Karpas-422 (cell line): Measurements from ENCODE around the gene DHH. TPM values are rescaled to one million over a fixed set of nuclear protein-coding genes. Genes with fewer than 3 reads are reported as not detected.
A peak's percentile ranks its signal among the peaks of the same experiment; 100 is the strongest.
"Not testable (repeated sequence)": the region's sequence is repeated elsewhere in the genome, so short reads cannot be mapped to it uniquely, and the experiment has no call there.

Experiments used
- DNase-seq: peaks from one replicate; pipeline ENCODE4 v3.0.0-alpha.2; 2015
- H2AFZ ChIP-seq: fragments of 200-600 bp; sonication (generic); 2 replicates; pipeline ENCODE4 v1.6.1; 2014; ENCODE audit warnings: antibody characterized with exemption, low read length, mixed read lengths
- H3K27ac ChIP-seq: fragments of 200-600 bp; sonication (generic); 2 replicates; pipeline ENCODE4 v1.5.1; 2014; ENCODE audit warnings: mild to moderate bottlenecking, low read length, moderate library complexity
- H3K27me3 ChIP-seq: fragments of 200-600 bp; sonication (generic); 2 replicates; pipeline ENCODE4 v1.6.1; 2014; ENCODE audit warnings: low read length, mixed read lengths
- H3K36me3 ChIP-seq: fragments of 200-600 bp; sonication (generic); 2 replicates; pipeline ENCODE4 v1.6.1; 2014; ENCODE audit warnings: low read length, mixed read lengths; ENCODE audit not compliant: insufficient read depth
- H3K4me1 ChIP-seq: fragments of 200-600 bp; sonication (generic); 2 replicates; pipeline ENCODE4 v1.6.1; 2014; ENCODE audit warnings: mild to moderate bottlenecking, low read length, mixed read lengths
- H3K4me2 ChIP-seq: fragments of 200-600 bp; sonication (generic); 2 replicates; pipeline ENCODE4 v1.6.1; 2014; ENCODE audit warnings: low read length, low read depth, mild to moderate bottlenecking; ENCODE audit not compliant: poor library complexity, severe bottlenecking
- H3K4me3 ChIP-seq: fragments of 200-600 bp; sonication (generic); 2 replicates; pipeline ENCODE4 v1.5.1; 2014; ENCODE audit warnings: mild to moderate bottlenecking, antibody characterized with exemption, low read length, mixed read lengths
- H3K79me2 ChIP-seq: fragments of 200-600 bp; sonication (generic); 2 replicates; pipeline ENCODE4 v1.6.1; 2014; ENCODE audit warnings: mild to moderate bottlenecking, low read length, mixed read lengths
- H3K9ac ChIP-seq: fragments of 200-600 bp; sonication (generic); 2 replicates; pipeline ENCODE4 v1.6.0; 2014; ENCODE audit warnings: low read length
- H3K9me2 ChIP-seq: fragments of 200-600 bp; sonication (generic), shearing (Covaris generic); replicated peaks from 2 replicates; pipeline ENCODE4 v1.6.0; 2014; ENCODE audit warnings: mild to moderate bottlenecking, low read length, moderate library complexity; ENCODE audit not compliant: insufficient read depth
- H3K9me3 ChIP-seq: fragments of 300-700, 200-600 bp; sonication (generic); 2 replicates; pipeline ENCODE4 v1.6.1; 2014; ENCODE audit warnings: low read length, mixed read lengths
- H4K20me1 ChIP-seq: fragments of 200-600 bp; sonication (generic); 2 replicates; pipeline ENCODE4 v1.6.1; 2014; ENCODE audit warnings: mild to moderate bottlenecking, antibody characterized with exemption, low read length, low read depth; ENCODE audit not compliant: insufficient read depth
- total RNA-seq: library from RNA; depleted of rRNA; stranded (reverse); fragments of >200 nt; shearing (Covaris generic); gene quantifications from 2 replicates; pipeline ENCODE4 v1.2.3, GENCODE V29; 2014; ENCODE audit warnings: low replicate concordance; rRNA removed

Gene DHH
- 0.26 and 0.36 TPM in 2 replicates for total RNA-seq

- Histone ChIP-seq H3K79me2 (no peaks in the 10 kb centered on the region), H4K20me1 (no peaks in the 10 kb centered on the region), H3K9ac (peak within 1 kb of the TSS; percentile 29; the same call in 1 of the 2 replicates), H3K9me3 (no peaks in the 10 kb centered on the region), H3K27ac (no peak within 1 kb of the TSS), H3K36me3 (no peaks in the 10 kb centered on the region), H2AFZ (no peak within 1 kb of the TSS), H3K4me2 (peak within 1 kb of the TSS; percentile 49), H3K4me1 (peaks cover 17% of the 10 kb centered on the region), H3K9me2 (no peaks in the 10 kb centered on the region), H3K4me3 (peak within 1 kb of the TSS; percentile 49; the same call in 1 of the 2 replicates), H3K27me3 (no peaks in the 10 kb centered on the region)
- no peak for DNase-seq
Observed at GRCh38 chr12:49094160-49094974, at the start of gene DHH. DHH (minus strand) TSS chr12:49094801; CDS start chr12:49094512, 289 bp downstream.

- Histone ChIP-seq H3K4me2 (no peak overlapping the region), H3K9ac (no peak overlapping the region), H3K4me1 (no peaks in the 10 kb centered on the region), H3K27me3 (no peaks in the 10 kb centered on the region), H3K4me3 (no peak overlapping the region), H3K36me3 (no peaks in the 10 kb centered on the region), H3K9me2 (no peaks in the 10 kb centered on the region), H2AFZ (no peak overlapping the region), H3K27ac (no peak overlapping the region), H3K9me3 (no peaks in the 10 kb centered on the region), H4K20me1 (no peaks in the 10 kb centered on the region), H3K79me2 (no peaks in the 10 kb centered on the region)
- no peak for DNase-seq
Observed at GRCh38 chr12:49144384-49144783, 49.8 kb upstream of the DHH start.

- no peaks in the 10 kb centered on the region for H3K9me3 ChIP-seq
- DNase-seq, result no peak
- peaks cover under 1% of the 10 kb centered on the region for H3K79me2 ChIP-seq
- no peak overlapping the region for H3K9ac ChIP-seq
- no peaks in the 10 kb centered on the region for H3K9me2 ChIP-seq
- H3K36me3 ChIP-seq, result no peaks in the 10 kb centered on the region
- no peak overlapping the region for H2AFZ ChIP-seq
- no peaks in the 10 kb centered on the region for H3K27me3 ChIP-seq
- H3K4me1 ChIP-seq, result peaks cover under 1% of the 10 kb centered on the region
- no peak overlapping the region for H3K4me3 ChIP-seq
- no peak overlapping the region for H3K27ac ChIP-seq
- H3K4me2 ChIP-seq, result no peak overlapping the region
- no peaks in the 10 kb centered on the region for H4K20me1 ChIP-seq
Observed at GRCh38 chr12:49138999-49139398, 44.4 kb upstream of the DHH start.

DNA sequence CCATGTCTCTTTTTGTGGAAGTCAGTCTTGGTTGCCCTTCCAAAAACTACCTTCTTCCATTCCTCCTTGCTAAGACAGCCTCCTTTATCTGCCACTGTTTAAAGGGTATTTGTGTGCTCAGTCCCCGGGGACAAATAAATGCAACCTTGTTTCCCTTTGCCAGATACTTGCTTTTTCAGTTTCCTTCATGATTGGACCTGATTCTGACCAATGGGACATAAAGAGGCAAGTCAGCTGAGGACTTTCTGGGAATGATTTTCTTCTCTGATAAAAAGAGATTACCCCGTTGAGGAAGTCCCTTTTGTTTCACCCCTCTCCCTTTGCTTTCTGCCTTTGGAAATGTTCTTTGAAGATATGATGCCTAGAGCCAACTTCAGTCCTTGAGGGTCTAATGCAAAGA, 44.0 kb upstream of the DHH start:
- H3K27ac ChIP-seq, result no peak overlapping the region
- H3K9me3 ChIP-seq, result no peaks in the 10 kb centered on the region
- peaks cover 5% of the 10 kb centered on the region for H3K79me2 ChIP-seq
- no peak overlapping the region for H2AFZ ChIP-seq
- no peaks in the 10 kb centered on the region for H3K36me3 ChIP-seq
- no peaks in the 10 kb centered on the region for H4K20me1 ChIP-seq
- no peaks in the 10 kb centered on the region for H3K9me2 ChIP-seq
- no peaks in the 10 kb centered on the region for H3K27me3 ChIP-seq
- peaks cover 4% of the 10 kb centered on the region for H3K4me1 ChIP-seq
- H3K4me2 ChIP-seq, result no peak overlapping the region
- no peak overlapping the region for H3K4me3 ChIP-seq
- no peak for DNase-seq
- no peak overlapping the region for H3K9ac ChIP-seq

DNA sequence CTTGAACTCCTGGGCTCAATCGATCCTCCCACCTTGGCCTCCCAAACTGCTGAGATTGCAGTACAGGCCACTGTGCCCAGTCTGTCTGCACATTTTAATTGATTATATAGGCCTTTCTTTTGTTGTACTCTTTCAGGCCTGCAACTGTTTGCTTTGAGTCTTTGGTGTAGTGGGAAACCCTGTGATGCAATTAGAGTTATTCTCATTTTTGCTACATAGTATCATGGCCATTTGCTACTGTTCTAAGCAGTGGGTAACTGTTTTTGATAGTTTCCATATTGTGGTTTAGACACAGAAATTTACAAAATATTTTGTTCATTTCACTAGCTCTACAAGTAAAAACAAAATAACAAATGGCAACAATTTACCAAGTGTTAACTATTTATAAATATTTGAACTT, 42.9 kb upstream of the DHH start:
- Histone ChIP-seq H3K79me2 (peaks cover 13% of the 10 kb centered on the region), H3K27ac (no peak overlapping the region), H2AFZ (no peak overlapping the region), H4K20me1 (no peaks in the 10 kb centered on the region), H3K27me3 (no peaks in the 10 kb centered on the region), H3K9me2 (no peaks in the 10 kb centered on the region), H3K36me3 (no peaks in the 10 kb centered on the region), H3K4me2 (no peak overlapping the region), H3K4me1 (peaks cover 15% of the 10 kb centered on the region), H3K9me3 (no peaks in the 10 kb centered on the region), H3K9ac (no peak overlapping the region), H3K4me3 (no peak overlapping the region)
- no peak for DNase-seq

- not testable (repeated sequence) for H3K36me3 ChIP-seq, H2AFZ ChIP-seq, H3K9me3 ChIP-seq, H3K4me3 ChIP-seq, H3K27me3 ChIP-seq, H3K27ac ChIP-seq, DNase-seq, H4K20me1 ChIP-seq, H3K9me2 ChIP-seq, H3K9ac ChIP-seq, H3K4me2 ChIP-seq
- Histone ChIP-seq H3K79me2 (peaks cover 13% of the 10 kb centered on the region), H3K4me1 (peaks cover 20% of the 10 kb centered on the region)
Observed at GRCh38 chr12:49136997-49137396, 42.4 kb upstream of the DHH start.

GRCh38 chr12:49133590-49133989, 39.0 kb upstream of the DHH start:
- H3K9me3 ChIP-seq, result no peaks in the 10 kb centered on the region
- H3K9me2 ChIP-seq, result no peaks in the 10 kb centered on the region
- peak overlapping the region; percentile 69 for H3K9ac ChIP-seq
- no peaks in the 10 kb centered on the region for H3K27me3 ChIP-seq
- H3K4me2 ChIP-seq, result peak overlapping the region; percentile 82
- H3K4me3 ChIP-seq, result peak overlapping the region; percentile 62
- H3K36me3 ChIP-seq, result peaks cover 24% of the 10 kb centered on the region
- H3K4me1 ChIP-seq, result peaks cover 35% of the 10 kb centered on the region
- peak overlapping the region; percentile 80 for H3K27ac ChIP-seq
- H2AFZ ChIP-seq, result peak overlapping the region; percentile 67
- peaks cover 14% of the 10 kb centered on the region for H4K20me1 ChIP-seq
- DNase-seq, result no peak
- peaks cover 26% of the 10 kb centered on the region for H3K79me2 ChIP-seq

- Histone ChIP-seq H3K79me2 (peaks cover 26% of the 10 kb centered on the region), H3K9me2 (no peaks in the 10 kb centered on the region), H3K4me3 (peak overlapping the region; percentile 62), H4K20me1 (peaks cover 14% of the 10 kb centered on the region), H2AFZ (peak overlapping the region; percentile 67), H3K9ac (peak overlapping the region; percentile 69), H3K27ac (peak overlapping the region; percentile 80), H3K4me2 (peak overlapping the region; percentile 82), H3K27me3 (no peaks in the 10 kb centered on the region), H3K9me3 (no peaks in the 10 kb centered on the region), H3K4me1 (peaks cover 35% of the 10 kb centered on the region), H3K36me3 (peaks cover 24% of the 10 kb centered on the region)
- peak; percentile 58 for DNase-seq
Observed at GRCh38 chr12:49133014-49133413, 38.4 kb upstream of the DHH start.
